Left renal pelvis (tissue), 4 donors: ENCODE measurements around the gene POLR3G. TPM values are rescaled to one million over a fixed set of nuclear protein-coding genes. Genes with fewer than 3 reads are reported as not detected.

Source experiments
- DNase-seq, 4 donors: peaks; one replicate each; pipeline ENCODE4 v3.0.0-alpha.2; 2013; ENCODE audit warnings: low read depth in 4 of 4, low spot score in 3 of 4
- polyA plus RNA-seq, 4 donors: library from polyadenylated mRNA; unstranded; fragments of 120-200 nt; gene quantifications; one replicate each; pipeline ENCODE4 v1.2.1, GENCODE V29; 2013; ENCODE audit not compliant: insufficient read length in 4 of 4

Gene POLR3G, protein sequence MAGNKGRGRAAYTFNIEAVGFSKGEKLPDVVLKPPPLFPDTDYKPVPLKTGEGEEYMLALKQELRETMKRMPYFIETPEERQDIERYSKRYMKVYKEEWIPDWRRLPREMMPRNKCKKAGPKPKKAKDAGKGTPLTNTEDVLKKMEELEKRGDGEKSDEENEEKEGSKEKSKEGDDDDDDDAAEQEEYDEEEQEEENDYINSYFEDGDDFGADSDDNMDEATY
- 1 to 10 TPM; 2.1 to 2.8 (median 2.5) TPM for polyA plus RNA-seq

DNA sequence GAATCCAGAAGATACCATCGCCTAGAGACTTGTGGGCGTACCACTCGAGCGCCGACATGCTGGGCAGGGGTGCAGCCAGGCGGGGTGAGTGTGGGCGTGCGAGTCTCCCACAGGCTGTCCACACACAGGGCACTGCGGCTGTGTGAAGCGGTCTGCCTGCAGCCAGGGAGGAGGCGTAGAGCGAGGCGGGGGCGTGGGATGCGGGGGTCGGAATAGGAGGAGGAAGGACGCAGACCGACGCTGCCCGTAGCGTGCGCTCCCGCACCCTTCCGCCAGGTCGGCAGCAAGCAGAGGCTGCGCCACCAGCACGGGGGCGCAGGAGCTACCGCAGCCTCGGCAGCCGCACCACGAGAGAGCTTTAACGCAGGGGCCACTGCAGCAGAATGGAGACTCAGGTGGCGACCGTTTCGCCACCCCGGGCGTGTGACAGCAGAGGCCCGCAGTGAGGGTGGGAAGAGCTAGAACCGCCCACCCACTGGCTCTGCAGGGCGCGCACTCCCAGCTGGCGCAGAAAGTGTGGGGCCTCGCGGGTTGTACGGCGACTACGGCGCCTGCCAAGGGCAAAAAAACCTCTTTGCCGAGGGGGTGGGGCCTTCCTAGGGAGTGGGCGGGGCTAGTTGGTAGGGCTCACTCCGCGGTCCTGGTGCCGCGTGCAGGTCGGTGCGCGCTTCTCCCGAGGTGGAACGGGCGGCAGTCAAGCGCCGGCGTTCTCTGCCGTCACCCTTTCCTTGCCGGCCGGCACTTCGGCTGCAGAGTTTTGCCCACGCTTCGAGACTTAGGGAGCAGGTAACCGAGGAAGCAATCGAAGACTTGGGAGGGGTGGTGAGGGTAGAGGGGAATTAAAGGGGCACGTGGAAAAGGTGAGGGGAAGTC is at the start of gene POLR3G, which contains the start of gene MBLAC2:
Gene POLR3G, plus strand, starts transcription at position 630 of the 873 bp plus-strand sequence. CDS start 10,704 bp downstream, outside the sequence.
Gene MBLAC2, minus strand, starts transcription at position 537 of the 873 bp plus-strand sequence. Its CDS starts 479 bp downstream, at position 58.
- peak; percentile 78 to 84 (median 81) for DNase-seq

DNA sequence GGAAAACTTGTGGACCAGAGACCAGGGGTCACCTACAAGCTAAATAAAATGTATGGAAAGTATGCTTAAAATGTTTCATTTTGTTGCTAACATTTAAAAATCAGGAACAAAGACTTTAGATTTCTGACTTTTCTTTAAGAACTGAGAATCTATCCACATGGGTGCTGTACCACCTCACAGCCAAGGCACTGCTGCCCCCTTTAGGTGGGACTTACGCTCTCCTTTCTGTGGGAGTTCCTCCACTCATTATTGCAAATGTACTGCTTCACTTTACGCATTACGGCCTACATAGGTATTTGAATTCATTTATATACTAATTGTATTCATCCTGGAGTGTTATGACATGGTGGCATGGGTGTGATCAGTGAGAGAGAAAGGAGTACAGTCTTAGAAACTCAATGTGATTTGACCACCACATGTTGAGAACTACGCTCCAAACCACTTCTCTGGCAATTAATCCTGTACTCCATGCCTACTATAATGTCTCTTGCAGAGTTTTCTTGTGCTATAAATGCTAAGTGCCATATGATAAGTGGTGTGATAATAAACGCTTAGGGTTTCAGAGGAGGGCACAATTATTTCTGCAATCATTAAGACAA is 40.4 kb upstream of the POLR3G start:
- no peak for DNase-seq

DNA sequence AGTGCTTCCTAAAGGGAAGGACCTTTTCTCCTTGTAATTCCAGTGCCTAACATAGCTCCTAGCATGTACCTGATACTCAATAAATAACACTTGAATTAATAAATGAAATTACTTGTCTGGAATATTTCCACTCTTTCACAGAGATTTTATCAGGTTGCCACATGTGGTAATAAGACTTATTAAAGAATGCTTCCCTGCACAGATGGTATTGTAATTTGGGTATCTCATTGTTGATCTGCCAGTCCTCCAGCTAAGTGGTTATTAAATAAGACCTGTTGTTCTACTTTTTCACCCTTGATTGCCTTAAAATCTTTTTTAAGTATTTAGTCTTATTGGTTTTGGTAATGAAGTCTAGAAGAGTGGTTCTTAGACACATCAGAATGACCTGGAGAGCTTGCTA is 37.0 kb upstream of the POLR3G start:
- DNase-seq, result no peak

DNA sequence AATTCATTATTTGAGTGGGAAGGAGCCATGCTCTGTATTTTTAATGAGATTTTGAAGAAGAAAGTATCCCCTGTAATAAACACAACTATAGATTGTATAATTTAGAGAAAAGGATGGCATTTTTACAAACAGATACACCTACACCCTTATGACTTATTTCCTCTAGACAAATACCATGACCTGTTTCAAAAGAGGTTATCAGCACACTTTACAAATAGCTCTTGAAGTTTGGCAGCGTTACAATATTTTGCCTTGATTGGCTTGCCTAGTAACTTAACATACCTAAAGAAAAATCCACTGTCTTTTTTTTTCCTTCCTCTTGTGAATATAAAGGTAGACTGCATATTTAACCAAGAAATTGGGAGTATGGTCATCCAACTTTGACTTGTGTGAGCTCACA is 36.6 kb upstream of the POLR3G start:
- DNase-seq, result no peak

DNA sequence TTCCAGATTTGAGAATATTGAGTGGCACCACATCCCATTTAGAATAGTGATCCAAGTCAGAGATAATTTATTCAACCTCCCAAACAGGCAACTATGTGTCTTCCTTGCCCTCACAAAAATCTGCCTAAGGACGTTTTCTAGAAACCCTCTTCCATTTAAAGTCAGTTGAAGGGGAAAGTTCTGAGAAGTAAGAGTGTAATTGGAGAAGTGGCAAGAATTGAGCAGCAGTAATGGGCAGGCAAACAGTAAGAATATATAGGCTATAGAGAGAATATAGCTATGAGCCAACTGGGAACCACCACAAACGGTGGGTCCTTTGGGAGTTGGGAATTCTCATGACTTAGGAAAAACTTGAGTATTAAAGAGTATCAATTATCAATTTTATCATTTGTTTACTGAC is 34.0 kb upstream of the POLR3G start:
- no peak for DNase-seq

DNA sequence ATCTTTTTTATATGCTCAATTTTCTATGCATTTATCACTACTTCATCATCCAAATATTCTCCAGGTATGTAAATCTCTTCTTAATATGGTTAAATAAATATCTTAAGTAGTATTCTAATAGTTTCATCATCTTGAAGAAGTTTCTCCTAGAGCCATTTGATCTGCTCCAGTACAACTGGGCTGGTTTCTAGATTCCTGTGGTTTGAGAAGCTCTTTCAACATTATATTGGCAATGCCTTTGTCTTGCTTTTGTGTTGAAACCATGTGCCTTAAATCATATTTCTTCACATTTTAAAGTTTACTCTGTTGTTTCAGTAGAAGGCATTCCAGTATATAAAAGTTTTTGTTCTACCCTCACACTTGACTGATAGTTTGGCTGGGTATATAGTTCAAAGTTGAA is 27.7 kb upstream of the POLR3G start:
- DNase-seq, result no peak

DNA sequence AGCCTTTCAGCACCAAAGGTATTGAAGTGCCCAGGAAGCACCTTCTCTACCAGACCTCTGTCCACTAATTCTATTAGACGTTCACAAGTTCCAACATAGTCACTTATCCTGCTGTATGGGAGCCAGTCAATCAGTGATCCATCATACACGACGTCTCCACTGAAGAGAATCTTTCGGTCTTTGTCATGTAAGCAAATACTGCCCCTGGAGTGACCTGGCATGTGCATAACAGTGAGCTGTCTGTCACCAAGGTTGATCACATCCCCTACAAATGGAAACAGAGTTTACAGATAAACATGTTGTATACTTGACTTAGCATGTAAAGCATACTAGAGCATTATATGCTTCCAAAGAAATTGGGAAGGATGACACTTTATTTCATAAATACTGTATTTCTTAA is 13.4 kb upstream of the POLR3G start:
- DNase-seq, result no peak

DNA sequence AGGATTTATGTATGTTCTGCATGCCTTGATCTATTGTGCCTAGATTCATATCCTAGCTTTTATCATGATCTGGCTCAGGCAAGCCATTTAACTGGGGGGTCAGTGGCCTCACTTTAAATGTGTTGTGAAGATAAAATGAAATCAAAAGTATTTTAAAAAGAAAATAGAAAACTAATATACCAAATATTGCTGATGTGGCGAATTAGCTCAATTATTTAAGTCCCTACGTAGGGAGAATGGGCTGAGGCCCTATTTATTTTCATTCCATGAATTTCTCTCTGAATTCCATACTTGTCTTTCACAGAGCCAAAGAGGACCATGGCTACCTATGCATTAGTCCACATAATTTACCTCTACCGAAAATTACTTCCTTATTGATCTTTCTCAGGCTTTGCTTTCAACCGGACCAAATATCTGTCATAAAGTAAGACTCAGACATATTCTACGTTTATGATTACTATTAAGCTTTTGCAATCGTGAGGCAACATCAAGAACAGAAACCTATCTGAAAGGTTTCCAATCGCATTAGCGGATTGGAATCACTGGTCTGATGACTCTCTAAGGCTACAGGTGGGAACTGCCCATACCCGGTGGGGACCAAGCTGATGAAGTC is 1.8 kb upstream of the POLR3G start:
- no peak for DNase-seq

DNA sequence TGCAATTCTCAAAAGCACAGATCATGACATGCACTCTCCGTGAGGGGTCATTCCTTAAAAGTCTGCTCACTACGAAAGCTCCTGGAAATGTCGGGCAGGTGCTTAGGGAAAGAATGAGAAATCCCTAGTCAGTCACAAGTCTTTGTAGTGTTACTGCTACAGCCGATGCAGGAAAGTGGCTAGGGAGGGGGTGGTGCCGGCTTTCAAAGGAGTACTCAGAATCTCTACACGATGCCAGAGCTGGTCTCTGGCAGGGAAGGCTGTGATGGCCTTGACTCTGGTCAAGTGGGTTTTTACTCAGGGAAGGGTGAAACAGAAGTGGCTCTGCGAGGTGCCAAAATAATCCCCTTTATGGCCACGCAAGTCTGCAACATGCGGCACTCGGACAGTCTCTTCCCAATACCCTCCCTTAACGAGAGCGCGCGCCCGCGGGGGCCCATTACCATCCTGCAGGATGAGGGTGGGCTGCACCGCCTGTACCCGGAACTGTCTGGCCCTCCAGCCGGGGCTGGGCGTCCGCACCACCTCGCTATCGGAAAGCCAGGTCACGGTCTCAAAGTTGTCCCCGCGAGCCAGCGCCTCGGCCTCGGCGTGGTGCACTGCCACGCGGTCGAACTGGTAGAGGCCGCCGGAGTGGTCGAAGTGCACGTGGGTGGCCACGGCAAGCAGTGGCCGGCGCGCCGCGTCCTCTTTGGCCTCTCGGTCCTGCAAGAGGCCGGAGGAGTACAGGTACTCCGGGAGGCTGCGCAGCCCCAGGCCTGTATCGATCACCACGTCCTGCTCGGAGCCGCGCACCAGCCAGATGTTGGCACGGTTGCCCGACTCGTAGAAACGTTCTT is 1.0 kb upstream of the POLR3G start:
- DNase-seq, result peak; percentile 9 to 31 (median 22)

DNA sequence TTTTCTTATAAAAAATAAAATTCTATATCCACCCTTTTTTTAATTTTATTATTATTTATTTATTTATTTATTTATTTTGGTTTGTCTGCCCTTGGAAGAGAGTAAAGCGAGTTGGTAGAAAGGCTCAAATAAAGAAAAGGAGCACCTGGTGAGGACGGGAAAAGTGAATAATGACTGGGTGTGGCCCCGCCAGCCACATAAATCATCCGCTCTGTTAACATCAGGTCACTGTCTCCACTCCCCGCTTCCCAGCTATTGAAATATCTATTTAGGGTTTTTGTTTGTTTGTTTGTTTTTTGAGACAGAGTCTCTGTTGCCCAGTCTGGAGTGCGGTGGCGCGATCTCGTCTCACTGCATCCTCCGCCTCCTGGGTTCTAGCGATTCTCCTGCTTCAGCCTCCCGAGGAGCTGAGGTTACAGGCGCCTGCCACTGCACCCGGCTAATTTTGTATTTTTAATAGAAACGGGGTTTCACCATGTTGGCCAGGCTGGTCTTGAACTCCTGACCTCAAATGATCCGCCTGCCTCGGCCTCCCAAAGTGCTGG is 844 bp downstream of the POLR3G start:
- no peak for DNase-seq

DNA sequence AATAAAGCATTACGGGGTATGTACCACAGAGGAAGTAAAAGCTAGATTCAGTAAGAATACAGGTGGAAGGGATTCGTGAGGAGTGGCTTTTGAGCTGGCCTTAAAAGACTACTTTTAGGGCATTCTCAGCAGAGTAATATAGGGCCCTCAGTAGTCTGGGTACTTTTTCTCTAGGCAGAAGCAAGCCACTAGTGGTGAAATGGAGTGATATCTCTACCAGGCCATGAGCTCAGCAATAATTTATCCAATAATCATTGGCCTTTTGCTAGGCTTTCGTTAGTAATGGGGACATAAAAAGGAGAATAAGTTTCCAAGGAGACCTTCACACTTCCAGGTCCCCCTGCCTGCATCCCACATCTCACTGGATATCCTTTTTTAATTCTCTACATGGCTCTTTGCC is 1.7 kb downstream of the POLR3G start:
- DNase-seq, result no peak

DNA sequence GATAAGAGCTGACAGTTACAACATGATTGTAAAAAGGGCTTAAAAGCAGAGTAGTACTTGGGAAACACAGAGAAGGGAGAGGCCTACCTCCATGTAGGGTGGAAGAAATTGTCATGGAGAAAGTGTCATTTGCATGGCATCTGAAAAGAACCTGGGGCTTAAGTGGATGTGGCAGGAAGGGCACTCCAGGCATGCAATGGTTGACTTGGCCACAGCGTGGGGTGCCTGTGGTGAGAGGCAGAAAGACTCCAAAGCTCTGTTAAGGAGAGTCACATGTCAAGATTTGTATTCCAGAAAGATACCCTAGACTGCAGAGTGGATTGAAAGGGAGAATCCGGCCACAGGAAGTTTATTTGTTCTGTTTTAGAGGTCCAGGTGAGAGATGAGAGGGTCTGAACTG is 2.4 kb downstream of the POLR3G start:
- DNase-seq, result no peak

DNA sequence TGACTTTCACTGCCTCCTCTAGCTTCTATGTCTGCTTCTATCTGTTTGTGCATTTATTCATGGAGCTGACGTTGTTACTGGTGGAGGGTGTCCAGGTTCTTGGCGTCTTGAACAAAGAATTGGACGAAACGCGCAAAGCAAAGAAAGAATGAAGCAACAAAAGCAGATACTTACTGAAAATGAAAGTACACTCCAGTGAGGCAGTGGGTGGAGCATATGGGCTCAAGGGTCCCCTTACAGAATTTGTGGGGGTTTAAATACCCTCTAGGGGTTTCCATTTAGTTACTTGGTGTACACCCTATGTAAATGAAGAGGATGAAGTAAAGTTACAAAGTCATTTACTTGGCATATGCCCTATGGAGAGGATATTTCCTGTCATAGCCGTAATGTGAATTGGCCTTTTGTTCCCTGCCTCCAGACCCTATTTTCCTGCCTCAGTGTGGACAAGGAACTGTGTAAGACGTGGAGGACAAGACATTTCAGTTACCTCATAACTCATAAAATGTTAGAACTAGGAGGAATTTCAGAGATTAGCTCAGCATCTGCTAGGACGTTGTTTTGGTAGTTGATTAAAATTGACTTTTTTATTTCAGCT is 3.1 kb downstream of the POLR3G start:
- no peak for DNase-seq

DNA sequence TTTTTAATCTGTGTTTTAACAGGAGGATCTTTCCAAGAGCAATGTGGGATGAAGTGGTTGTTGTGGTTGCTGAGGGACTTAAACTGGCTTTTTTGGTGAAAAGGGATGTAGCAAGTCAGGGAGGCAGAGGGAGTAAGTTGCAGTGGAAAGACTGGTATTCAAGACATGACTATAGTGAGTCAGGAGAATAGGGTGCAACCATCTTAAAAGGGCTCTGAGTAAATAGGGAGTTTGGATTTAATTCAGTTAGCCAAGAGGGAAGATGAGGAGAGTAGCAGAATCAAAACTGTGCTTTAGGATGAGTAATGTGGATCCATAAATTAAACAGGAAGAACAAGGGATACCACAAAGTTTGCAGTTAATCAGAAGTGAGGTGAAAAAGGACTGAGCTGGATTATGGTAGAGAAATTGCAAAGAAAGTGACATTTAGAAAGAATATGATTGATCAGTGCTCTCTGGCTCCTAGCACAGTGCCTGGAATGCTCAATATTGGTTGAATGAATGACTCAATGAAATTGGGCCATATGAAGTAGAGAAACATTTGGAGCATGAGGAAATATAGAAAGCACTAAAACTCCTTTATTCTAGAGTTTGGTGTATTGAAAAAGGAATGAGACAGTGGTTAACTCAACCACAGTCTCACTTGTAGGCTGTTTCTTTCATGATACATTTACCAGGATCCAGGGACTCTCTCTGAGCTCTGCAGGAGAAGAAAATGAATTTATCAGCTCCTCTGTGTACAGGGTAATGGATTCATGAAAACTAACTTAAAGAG is 5.1 kb downstream of the POLR3G start:
- DNase-seq, result no peak

DNA sequence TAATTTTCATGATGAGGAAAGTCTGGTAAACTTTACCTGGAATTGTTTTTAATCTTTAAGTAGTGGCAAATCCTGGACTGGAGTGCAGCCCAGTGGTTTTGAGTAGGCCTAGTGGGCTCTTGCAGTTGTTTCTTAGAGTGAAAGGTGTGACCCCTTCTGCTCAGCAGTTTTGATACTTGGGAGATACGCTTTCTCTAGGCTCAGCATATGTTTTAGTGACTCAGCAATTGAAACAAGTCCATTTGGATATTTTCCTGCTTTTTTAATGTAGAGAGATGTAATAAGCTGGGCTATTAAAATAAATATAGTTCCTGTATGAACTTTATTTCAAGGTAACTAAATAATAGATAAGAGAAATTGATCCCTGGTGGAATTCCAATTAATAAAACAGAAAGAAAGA is 6.0 kb downstream of the POLR3G start:
- DNase-seq, result no peak

DNA sequence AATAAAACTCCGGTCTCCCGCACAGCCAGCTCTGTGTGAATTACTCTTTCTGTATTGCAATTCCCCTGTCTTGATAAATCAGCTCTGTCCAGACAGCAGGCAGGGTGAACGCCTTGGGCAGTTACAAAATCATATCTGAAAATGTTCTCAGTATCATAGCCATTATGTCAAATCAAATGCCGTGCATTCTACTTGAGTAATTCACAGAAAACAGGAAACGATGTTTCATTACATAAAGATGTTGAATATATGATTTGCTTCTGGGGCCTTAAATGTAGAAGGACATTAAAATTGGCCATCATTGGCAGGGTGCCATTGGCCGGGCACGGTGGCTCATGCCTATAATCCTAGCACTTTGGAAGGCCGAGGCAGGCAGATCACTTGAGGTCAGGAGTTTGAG is 8.5 kb downstream of the POLR3G start:
- DNase-seq, result no peak

DNA sequence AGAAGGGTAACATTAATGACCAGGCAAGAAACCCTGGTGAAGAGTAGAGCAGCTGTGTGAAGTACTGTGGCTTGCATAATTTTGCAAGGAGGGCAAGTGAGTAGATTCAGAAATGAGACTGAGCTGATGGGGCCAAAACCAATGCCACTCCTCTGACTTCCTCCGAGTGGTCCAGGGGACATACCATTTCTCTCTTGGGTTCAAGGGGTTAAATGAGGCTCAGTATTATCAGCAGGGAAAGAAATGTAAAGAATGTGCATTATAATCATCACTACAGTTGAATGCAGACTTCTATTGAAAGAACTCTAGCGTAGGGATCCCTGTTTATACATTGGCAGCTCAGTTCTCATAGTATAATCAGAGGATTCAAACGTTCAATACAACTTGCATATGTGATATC is 9.9 kb downstream of the POLR3G start:
- no peak for DNase-seq

DNA sequence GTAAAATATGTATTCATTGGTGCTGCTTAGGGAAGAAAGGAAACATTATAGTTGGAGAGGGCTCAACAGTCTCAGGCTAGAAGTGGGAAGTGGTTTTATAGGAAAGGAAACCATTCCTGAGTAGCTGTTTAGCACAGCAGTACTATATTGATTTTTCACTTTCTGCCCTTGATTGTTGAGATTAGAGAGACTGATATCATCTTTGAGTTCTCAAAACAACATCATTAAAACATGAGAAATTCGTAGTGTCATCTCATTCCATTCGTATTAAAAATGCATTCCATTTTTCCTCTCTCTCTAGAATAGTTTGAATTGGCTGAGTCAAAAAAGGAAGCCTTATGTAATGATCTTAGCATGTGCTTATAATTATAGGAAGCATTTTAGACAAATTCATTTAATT is 14.1 kb downstream of the POLR3G start:
- no peak for DNase-seq

DNA sequence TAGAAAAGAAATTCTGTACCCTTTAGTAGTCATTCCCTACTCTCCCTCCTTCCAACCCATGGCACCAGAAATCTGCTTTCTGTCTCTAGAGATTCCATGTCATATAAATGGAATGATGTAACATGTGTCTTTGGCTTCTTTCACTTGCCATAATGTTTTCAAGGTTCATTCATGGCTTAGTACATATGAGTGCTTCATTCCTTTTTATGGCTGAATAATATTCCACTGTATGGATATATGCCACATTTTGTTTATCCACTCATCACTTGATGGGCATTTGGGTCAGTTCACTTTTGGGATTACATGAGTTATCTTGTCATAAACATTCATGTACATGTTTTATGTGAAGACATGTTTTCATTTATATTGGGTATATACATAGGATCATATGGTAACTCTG is 19.4 kb downstream of the POLR3G start:
- no peak for DNase-seq
